ENCODE data around the gene XPNPEP3.
"Not testable (repeated sequence)": the region's sequence is repeated elsewhere in the genome, so short reads cannot be mapped to it uniquely, and the experiment has no call there.

Gene XPNPEP3

GRCh38 chr22:40908895-40909294, 51.9 kb downstream of the XPNPEP3 start:
- H3K27me3 ChIP-seq (ENCODE audit: insufficient read depth, poor library complexity, severe bottlenecking): no peaks in the 10 kb centered on the region
- no peak for DNase-seq (ENCODE audit: low spot score)
- no peaks in the 10 kb centered on the region for H3K9me3 ChIP-seq (ENCODE audit: severe bottlenecking)
- no peaks in the 10 kb centered on the region for H3K4me1 ChIP-seq (ENCODE audit: insufficient read depth, poor library complexity, severe bottlenecking)
- peaks cover 34% of the 10 kb centered on the region for H3K36me3 ChIP-seq (ENCODE audit: low read depth)
- no peak for TF ChIP-seq CTCF (IDR thresholded peaks at IDR 0.05; ENCODE audit: poor library complexity, severe bottlenecking)
- no peak overlapping the region for H3K4me3 ChIP-seq (ENCODE audit: severe bottlenecking)
- ATAC-seq (ENCODE audit: low read depth): no peak
- no peak overlapping the region for H3K27ac ChIP-seq (ENCODE audit: poor library complexity, severe bottlenecking)

GRCh38 chr22:40911772-40912171, 54.8 kb downstream of the XPNPEP3 start:
- TF ChIP-seq CTCF (IDR thresholded peaks at IDR 0.05; ENCODE audit: poor library complexity, severe bottlenecking): no peak
- ATAC-seq (ENCODE audit: low read depth): no peak

GRCh38 chr22:40912987-40913386, 56.0 kb downstream of the XPNPEP3 start:
- not testable (repeated sequence) for H3K27me3 ChIP-seq (ENCODE audit: insufficient read depth, poor library complexity, severe bottlenecking); DNase-seq (ENCODE audit: low spot score); ATAC-seq (ENCODE audit: low read depth); H3K4me1 ChIP-seq (ENCODE audit: insufficient read depth, poor library complexity, severe bottlenecking); H3K27ac ChIP-seq (ENCODE audit: poor library complexity, severe bottlenecking); H3K4me3 ChIP-seq (ENCODE audit: severe bottlenecking); H3K9me3 ChIP-seq (ENCODE audit: severe bottlenecking)
- H3K36me3 ChIP-seq (ENCODE audit: low read depth): peaks cover 36% of the 10 kb centered on the region

More at GRCh38 chr22:40911772-40912171, 54.8 kb downstream of the XPNPEP3 start:
- no peak for DNase-seq (ENCODE audit: low spot score)
- H3K27me3 ChIP-seq (ENCODE audit: insufficient read depth, poor library complexity, severe bottlenecking): no peaks in the 10 kb centered on the region
- no peak overlapping the region for H3K4me3 ChIP-seq (ENCODE audit: severe bottlenecking)
- H3K4me1 ChIP-seq (ENCODE audit: insufficient read depth, poor library complexity, severe bottlenecking): no peaks in the 10 kb centered on the region
- H3K36me3 ChIP-seq (ENCODE audit: low read depth): peaks cover 40% of the 10 kb centered on the region
- no peaks in the 10 kb centered on the region for H3K9me3 ChIP-seq (ENCODE audit: severe bottlenecking)
- H3K27ac ChIP-seq (ENCODE audit: poor library complexity, severe bottlenecking): no peak overlapping the region

GRCh38 chr22:40919446-40919845, 62.5 kb downstream of the XPNPEP3 start:
- no peaks in the 10 kb centered on the region for H3K27me3 ChIP-seq (ENCODE audit: insufficient read depth, poor library complexity, severe bottlenecking)
- no peak for ATAC-seq (ENCODE audit: low read depth)
- no peak overlapping the region for H3K4me3 ChIP-seq (ENCODE audit: severe bottlenecking)
- H3K4me1 ChIP-seq (ENCODE audit: insufficient read depth, poor library complexity, severe bottlenecking): no peaks in the 10 kb centered on the region
- peaks cover 63% of the 10 kb centered on the region for H3K36me3 ChIP-seq (ENCODE audit: low read depth)
- no peak overlapping the region for H3K27ac ChIP-seq (ENCODE audit: poor library complexity, severe bottlenecking)
- no peaks in the 10 kb centered on the region for H3K9me3 ChIP-seq (ENCODE audit: severe bottlenecking)
- DNase-seq (ENCODE audit: low spot score): no peak
- no peak for TF ChIP-seq CTCF (IDR thresholded peaks at IDR 0.05; ENCODE audit: poor library complexity, severe bottlenecking)

GRCh38 chr22:40920526-40920925, 63.6 kb downstream of the XPNPEP3 start:
- Histone ChIP-seq H3K9me3 (ENCODE audit: severe bottlenecking) (no peaks in the 10 kb centered on the region), H3K36me3 (ENCODE audit: low read depth) (peaks cover 68% of the 10 kb centered on the region), H3K4me3 (ENCODE audit: severe bottlenecking) (no peak overlapping the region), H3K27me3 (ENCODE audit: insufficient read depth, poor library complexity, severe bottlenecking) (no peaks in the 10 kb centered on the region), H3K4me1 (ENCODE audit: insufficient read depth, poor library complexity, severe bottlenecking) (no peaks in the 10 kb centered on the region), H3K27ac (ENCODE audit: poor library complexity, severe bottlenecking) (no peak overlapping the region)
- no peak for ATAC-seq (ENCODE audit: low read depth)
- no peak for DNase-seq (ENCODE audit: low spot score)
- no peak for TF ChIP-seq CTCF (IDR thresholded peaks at IDR 0.05; ENCODE audit: poor library complexity, severe bottlenecking)

All from RWPE2 (cell line).